NCI-H748 treated with DMSO at 0.1 percent for 48 hours (cell line): ENCODE results near the gene SCFD2.
"Not testable (repeated sequence)": the region's sequence is repeated elsewhere in the genome, so short reads cannot be mapped to it uniquely, and the experiment has no call there.

ENCODE experiments used
- DNase-seq: peaks from one replicate; lab custom pipeline; 2025; lab: John Stamatoyannopoulos, UW

The SCFD2 gene

GRCh38 chr4:53011259-53011905 is 354.5 kb downstream of the SCFD2 start:
- no peak for DNase-seq

- no peak for DNase-seq
These were observed 355.5 kb downstream of the SCFD2 start for GRCh38 chr4:53010318-53010717.

GRCh38 chr4:53009824-53010223 is 356.0 kb downstream of the SCFD2 start:
- no peak for DNase-seq

GRCh38 chr4:53007024-53007423 is 358.8 kb downstream of the SCFD2 start:
- DNase-seq = no peak

GRCh38 chr4:53005808-53006207 is 360.1 kb downstream of the SCFD2 start:
- no peak for DNase-seq

- no peak for DNase-seq
These were observed 360.7 kb downstream of the SCFD2 start for GRCh38 chr4:53005149-53005546.

- no peak for DNase-seq
These were observed 361.2 kb downstream of the SCFD2 start for GRCh38 chr4:53004497-53005148.

GRCh38 chr4:53003959-53004358 is 361.9 kb downstream of the SCFD2 start:
- no peak for DNase-seq

GRCh38 chr4:53000560-53000959 is 365.3 kb downstream of the SCFD2 start:
- DNase-seq = no peak

GRCh38 chr4:52999626-53000025 is 366.2 kb downstream of the SCFD2 start:
- no peak for DNase-seq

- no peak for DNase-seq
These were observed 367.4 kb downstream of the SCFD2 start for GRCh38 chr4:52998413-52998812.

- DNase-seq = no peak
These were observed 368.8 kb downstream of the SCFD2 start for GRCh38 chr4:52997132-52997416.

GRCh38 chr4:52996261-52997131 is 369.4 kb downstream of the SCFD2 start:
- DNase-seq = no peak

GRCh38 chr4:52995360-52996030 is 370.4 kb downstream of the SCFD2 start:
- DNase-seq = no peak

- DNase-seq = no peak
These were observed 371.3 kb downstream of the SCFD2 start for GRCh38 chr4:52994567-52994966.

- no peak for DNase-seq
These were observed 372.1 kb downstream of the SCFD2 start for GRCh38 chr4:52993771-52994170.

GRCh38 chr4:52992551-52992950 is 373.3 kb downstream of the SCFD2 start:
- DNase-seq = not testable (repeated sequence)

GRCh38 chr4:52991472-52991871 is 374.4 kb downstream of the SCFD2 start:
- DNase-seq = no peak

GRCh38 chr4:52990706-52991105 is 375.2 kb downstream of the SCFD2 start:
- DNase-seq = no peak

- no peak for DNase-seq
These were observed 376.0 kb downstream of the SCFD2 start for GRCh38 chr4:52989865-52990264.

GRCh38 chr4:52987392-52988056 is 378.3 kb downstream of the SCFD2 start:
- no peak for DNase-seq

GRCh38 chr4:52984462-52984881 is 381.4 kb downstream of the SCFD2 start:
- DNase-seq = no peak
